Stimulated activated CD8-positive, alpha-beta memory T cell treated with anti-CD3 and anti-CD28 coated beads, Interleukin-12 subunit alpha, Interleukin-12 subunit beta, amount 100 ng/mL, for 4 hours (primary cell): ENCODE data around the gene MAP6.

Experiments
- DNase-seq: peaks from one replicate; pipeline ENCODE4 v3.0.0-alpha.2; 2020; ENCODE audit warnings: low read depth

MAP6 gene

DNA sequence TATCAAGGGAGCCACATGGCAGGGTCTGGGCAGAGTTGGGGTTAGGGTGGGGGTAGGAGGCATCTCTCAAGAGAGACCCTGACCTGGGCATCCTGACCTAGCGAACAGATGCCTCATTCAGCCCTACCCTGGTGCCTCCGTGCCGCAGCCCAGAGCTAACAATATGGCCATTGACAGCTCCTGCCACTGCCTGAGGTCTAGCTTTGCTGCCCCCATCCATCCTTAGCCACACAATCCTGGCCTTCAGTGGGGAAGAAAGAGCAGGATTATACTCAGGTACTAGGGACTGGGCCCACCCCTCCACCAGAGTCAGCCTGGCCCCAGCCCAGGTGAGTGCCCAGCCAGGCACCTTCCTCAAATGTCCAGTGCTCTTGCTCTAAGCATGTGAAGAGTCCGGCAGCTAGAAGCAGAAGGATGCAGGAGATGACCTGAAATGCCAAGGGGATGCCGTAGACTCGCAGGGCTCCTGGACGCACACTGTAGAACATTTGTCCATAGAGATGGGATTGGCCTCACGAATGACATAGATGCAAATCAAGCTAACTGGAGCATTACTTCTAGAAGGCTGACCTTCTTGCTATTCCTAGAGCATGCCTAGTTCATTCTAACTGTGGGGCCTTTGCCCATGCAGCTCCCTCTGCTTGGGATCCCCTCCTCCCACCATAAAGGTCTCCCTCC, 120.1 kb downstream of the MAP6 start:
- no peak for DNase-seq

DNA sequence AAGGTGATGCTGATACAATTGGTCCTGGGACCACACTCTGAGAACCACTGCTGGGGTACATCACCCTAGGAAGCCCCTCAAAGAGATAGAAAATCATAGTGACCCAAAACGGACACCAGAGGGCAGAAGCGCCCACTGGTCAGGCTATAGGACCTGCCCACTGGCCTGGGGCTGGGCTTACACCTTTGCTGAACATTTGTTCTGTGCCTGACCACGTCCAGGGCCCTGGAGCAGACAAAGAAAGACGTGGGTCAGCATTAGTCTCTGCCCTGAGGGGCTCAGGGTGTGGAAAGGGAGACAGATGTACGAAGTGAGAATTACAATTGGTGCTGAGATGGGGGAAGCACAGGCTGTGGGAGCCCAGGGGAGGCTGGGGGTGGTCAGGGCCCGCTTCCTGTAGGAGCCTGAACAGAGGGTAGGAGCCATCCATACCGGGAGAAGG, 121.2 kb downstream of the MAP6 start:
- DNase-seq: no peak

DNA sequence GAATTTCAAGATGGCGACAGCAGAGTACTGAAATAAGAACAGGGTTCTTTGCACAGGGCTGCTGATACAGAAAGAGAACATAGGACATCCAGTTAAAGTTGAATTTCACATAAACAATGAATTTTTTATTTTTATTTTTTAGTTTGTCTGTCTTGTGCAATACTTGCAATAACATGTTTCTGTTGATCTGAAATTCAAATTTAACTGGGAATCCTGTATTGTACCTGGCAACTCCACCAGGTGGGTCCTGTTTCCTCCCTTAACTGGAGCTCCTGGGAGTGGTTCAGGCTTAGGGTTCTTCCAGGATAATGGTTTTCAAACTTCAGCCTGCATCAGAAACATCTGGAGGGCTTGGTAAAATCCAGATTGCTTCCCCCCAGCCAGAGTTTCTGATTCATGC, 121.7 kb downstream of the MAP6 start:
- DNase-seq: no peak

DNA sequence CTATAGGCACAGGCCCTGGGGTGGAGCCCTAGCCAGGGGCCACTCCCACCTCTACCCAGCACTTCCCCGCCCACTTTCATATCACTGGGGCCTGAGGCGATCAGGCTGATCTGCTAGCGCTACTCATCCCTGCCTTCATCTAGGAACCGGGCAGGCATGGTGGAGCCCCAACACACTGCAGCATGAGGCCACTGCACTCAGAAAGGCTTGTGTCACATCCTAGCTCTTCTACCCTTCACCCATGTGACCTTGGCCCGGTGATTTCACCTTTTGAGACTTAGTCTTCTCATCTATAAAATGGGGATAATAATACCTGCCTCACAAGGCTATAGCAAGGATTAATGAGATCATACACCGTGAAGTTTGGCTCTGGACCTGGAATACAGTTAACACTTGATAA, 125.0 kb downstream of the MAP6 start:
- DNase-seq: no peak

DNA sequence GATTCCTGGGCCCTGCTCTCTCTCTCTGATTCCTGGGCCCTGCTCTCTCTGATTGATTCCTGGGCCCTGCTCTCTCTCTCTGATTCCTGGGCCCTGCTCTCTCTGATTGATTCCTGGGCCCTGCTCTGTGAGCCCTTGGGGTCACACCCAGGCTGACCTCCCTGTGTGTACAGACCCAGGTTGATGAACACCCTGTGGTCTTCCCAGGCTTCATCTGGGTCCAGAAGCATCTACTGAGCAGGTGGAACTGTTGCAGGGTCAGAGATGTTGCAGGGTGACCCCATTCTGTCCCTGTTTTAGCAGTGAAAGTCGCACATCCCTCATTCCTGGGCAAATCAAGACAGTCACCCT, 126.8 kb downstream of the MAP6 start:
- DNase-seq: no peak

DNA sequence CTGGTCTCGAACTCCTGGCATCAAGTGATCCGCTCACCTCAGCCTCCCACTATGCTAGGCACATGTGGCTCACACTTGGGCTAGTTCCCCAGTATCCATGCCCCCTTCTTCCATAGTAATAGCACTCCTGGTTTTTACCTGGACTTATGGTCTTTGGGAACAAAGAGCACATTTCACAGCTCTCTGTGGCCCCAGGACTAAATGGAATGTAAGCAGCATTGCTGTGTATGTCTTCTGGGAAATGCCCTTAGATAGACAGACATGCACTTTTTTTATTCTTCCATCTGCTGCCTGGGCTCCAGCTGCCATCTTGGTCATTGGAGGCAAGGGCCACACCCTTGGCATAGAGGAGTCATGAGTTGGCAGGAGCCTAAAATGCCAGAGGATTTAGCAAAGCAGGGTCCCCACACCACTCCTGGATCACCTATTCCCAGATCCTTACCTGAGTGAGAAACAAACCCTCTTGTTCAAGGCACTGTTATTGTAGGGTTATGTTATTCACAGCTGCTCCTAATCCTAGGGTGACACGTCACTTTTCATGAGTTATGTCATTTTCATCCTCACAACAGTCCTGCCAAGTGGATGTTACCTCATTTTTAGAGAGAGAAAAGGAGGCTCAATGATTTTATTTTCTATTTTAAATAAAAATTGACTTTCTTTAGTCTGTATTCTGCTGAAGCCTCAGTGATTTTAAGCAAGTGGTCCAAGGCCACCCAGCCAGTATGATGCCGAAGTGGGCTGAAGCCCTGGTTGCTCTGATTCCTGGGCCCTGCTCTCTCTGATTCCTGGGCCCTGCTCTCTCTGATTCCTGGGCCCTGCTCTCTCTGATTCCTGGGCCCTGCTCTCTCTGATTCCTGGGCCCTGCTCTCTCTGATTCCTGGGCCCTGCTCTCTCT, 127.4 kb downstream of the MAP6 start:
- no peak for DNase-seq

DNA sequence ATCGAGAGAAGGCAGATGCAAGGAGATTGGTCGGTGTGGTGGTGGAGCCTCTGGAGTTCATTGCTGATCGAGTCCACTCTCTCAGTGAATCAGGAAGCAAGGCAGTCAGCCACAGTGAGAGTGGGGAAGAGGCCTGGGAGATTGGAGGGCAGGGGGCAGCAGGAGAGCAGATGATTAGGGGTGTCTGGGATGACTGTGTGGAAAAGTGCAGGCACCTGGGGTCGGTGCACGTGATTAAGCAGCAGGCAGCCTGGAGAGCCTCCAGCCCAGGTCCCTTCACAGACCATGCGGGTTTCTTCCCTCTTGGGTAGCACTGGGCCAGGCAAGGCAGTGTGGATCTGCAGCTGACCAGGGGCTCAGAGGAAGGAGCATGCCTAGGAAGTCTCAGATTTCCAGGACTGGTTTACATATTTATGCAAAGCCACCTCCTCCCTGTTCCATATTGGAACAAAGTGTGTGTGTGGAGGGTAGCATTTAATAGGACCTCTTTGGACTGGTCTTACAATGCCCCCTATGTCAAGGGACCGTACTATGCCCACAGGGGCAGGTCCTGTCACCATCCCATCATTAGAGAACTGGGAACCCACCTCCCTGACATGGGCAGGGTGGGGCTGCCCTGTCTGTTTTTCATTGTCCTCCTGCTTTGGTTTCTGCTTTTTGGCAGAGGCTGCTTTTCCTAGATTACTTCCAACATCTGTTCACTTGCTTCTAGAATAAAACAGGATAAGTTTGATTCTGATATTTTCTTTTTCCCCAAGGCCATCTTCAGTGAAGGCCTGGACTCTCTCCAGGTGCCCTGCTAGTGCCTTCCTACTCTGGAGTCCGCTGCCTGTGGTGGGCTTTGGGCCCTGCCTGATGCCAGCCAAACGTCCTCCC, 129.1 kb downstream of the MAP6 start:
- no peak for DNase-seq

DNA sequence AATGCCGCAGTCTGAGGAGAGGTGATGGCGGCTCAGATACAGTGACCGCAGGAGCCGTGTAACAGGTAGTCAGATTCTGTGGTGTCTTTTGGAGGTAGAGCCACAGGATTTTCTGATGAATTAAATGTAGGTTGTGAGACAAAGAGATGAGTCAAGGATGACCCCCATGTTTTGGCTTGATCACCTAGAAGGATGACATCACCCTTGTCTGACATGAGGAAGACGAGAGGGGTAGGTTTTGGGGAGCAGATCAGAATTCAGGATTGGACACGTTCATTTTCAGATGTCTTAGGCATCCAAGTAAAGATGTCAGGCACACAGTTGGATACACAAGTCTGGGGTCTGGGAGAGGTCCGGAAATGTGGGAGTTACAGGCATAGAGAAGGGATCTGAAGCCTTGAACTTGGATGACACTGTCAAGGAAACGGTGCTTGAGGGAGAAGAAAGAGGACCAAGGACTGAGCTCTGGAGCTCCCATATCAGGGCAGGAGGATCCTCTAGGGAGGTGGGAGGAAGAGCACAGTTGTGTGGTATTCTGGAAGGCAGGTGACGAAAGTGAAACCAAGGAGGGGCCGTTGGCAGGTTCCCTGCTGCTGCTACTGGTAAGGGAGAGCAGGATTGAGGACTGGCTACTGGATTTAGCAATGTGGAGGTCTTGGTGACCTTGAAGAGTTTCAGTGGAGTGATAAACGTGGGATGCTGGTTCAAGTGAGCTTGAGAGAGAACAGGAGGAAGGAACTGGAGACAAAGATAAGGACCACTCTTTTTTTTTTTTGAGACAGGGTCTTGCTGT, 130.5 kb downstream of the MAP6 start:
- DNase-seq: no peak

DNA sequence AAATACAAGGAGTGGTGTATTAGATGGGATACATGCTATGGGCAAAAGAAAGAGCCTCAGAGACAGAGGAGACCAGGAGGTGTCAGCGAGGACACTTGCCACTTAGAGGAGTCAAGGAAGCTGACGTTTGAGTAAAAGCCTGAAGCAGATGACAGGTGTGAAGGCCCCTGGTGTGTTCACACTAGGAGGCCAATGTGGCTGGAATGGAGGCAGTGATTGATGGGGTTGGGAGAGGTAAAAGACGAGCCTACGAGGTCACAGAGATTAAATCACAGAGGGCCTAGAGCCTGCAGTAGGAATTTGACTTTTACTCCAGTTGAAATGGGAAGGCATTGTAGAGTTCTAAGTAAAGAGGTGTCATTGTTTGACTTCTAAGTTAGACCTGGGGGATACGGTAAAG, 131.1 kb downstream of the MAP6 start:
- no peak for DNase-seq
